CD1c-positive myeloid dendritic cell (primary cell): ENCODE data around the gene IFNK.
A peak's percentile ranks its signal among the peaks of the same experiment; 100 is the strongest.
"Not testable (repeated sequence)": the region's sequence is repeated elsewhere in the genome, so short reads cannot be mapped to it uniquely, and the experiment has no call there.

Experiments
- DNase-seq: peaks from one replicate; pipeline ENCODE4 v3.0.0-alpha.2; 2016; ENCODE audit errors: extremely low spot score

IFNK gene, protein sequence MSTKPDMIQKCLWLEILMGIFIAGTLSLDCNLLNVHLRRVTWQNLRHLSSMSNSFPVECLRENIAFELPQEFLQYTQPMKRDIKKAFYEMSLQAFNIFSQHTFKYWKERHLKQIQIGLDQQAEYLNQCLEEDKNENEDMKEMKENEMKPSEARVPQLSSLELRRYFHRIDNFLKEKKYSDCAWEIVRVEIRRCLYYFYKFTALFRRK

DNA sequence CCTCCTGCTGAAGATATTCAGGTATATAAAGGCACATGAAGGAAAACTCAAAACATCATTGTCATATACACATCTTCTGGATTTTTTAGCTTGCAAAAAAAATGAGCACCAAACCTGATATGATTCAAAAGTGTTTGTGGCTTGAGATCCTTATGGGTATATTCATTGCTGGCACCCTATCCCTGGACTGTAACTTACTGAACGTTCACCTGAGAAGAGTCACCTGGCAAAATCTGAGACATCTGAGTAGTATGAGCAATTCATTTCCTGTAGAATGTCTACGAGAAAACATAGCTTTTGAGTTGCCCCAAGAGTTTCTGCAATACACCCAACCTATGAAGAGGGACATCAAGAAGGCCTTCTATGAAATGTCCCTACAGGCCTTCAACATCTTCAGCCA is at the start of gene IFNK:
Gene IFNK, plus strand, starts transcription at position 55 of the 400 bp plus-strand sequence. Its CDS starts 47 bp downstream, at position 102.
- no peak for DNase-seq

DNA sequence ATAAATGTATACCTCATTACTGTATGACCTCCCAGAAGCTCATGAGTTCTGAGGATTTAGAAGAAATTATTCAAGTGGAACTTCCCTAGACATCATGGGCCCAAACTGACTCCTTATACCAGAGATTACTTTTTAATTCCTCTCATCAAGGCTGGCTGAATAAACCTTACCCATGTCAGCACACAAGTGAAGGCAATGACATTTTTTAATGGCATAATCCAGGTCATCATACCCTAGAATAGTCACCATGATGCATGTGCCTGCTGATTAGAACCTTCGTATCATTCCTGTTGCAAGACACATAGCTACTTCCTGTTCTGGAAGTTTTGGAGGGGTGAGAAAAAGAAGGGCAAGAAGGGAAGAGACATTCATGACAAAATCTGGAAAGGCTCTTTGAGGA is 49.8 kb upstream of the IFNK start:
- DNase-seq = no peak

DNA sequence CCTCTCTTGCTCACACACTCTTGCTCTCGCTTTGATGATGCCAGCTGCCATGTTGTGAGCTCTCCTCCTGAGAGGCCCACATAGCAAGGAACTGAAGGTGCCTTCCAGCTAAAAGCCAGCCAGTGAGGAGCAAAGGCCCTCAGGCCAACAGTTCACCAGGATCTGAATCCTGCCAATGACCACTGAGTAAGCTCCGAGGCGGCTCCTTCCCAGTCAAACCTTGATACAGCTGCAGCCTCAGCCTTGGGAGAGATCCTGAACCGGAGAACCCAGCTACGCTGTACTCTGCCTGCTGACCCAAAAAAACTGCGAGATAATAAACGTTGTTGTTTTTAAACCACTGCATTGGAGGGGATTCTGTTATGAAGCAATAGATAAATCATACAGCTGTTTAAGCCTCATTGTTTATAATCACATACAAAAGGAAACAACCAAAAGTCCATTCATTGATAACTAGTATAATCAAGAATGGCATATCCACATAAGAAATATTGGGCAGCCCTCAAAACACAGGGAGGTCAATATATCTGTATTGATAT is 49.0 kb upstream of the IFNK start:
- no peak for DNase-seq

DNA sequence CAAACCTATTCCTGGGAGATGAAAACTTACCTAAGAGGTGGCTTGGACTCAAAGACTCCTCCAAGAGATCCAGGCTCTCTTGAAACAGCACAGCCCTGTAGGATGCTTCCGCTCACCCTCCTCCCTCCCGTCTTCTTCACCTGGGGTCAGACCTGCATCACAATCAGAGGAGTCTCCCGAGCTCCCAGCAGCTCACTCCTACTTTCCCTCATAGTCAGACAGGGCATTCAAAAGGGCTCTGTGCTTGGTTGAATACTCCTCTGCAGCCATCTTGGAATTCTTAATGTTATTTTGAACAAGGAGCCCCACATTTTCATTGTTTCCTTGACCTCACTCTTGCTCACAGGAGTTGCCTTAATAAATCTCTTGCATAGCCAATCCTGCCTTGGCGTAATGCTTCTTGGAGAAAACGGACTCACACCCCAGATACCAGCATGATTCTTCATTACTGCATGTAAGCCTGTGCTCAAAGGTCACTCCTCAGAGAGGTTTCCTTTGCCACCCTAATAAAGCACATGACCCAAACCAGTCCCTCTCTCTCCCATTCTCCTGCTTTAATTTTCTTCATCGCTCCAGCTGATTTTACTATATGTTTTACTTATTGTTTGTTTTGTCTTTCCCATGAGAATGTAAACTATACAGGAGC is 47.1 kb upstream of the IFNK start:
- no peak for DNase-seq

DNA sequence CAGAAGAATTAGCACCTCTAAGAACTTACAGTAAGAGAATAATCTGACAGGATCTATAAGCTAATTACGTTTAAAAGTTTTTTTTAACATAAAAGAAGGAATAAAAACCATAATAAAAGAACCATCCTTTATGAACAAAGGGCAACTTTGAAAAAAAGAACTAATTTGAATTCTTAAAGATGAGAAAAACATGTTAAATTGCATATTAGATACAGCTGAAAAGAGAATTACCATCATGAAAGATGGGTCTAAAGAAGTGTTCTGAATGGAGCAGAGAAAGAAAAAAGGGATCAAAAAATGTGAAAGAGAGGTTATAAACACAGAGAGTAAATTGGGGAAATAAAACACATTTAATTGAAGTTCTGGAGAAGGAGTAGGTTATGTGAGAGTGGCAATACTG is 45.8 kb upstream of the IFNK start:
- no peak for DNase-seq

DNA sequence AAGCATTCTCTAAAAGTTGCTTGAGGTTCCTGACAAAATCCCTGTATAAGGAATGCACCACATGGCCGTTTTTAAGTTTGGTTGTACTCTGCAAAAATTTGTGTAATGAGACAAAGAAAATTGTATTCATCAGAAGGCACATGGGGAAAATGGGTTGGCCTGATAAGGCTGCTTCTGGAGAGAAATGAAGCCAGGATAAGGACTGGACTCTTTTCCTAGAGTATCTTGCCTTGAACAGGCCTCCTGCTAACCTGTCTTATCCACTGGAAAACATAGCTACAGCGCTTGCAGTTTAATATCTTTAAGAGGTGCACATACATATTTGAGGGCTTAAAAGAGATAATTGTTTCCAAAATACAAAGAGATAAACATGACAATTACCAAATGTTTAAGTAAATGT is 41.4 kb upstream of the IFNK start:
- DNase-seq = no peak

DNA sequence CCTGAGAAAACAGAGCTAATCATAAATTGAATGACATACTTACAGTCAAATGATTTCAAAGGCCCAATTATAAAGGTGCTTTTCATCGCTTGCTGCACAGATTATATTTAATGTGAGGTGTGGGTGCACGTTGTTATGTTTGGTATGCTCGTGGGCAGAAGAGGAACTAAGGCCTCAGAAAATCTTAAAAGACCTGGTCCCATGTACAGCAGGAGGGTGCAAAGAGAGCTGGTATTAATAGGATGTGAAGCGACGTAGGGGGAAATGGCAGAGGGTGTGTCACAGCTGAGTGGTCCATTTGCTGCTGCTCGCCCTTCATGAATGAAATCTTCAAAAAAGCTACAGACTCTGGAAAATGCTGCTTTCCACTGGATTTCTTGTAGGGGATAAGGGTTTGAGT is 40.5 kb upstream of the IFNK start:
- DNase-seq = no peak

DNA sequence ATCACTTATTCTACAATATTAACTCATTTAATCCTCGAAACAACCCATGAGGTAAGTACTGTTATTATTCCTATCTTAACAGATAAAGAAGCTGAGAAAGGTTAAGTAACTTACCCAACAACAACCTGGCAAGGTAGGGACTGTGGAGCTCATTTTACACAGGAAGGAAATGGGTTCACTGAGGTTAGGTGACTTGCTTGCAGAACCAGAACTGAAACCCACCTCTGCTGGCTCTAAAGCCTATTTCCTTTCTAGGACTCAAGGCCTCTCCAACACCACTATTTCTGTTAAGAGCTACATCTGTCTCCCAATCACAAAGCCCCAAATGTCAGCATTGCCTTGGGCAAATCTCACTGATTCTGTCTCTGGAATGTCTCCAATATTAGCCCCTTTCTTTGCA is 38.9 kb upstream of the IFNK start:
- peak; percentile 43 for DNase-seq

DNA sequence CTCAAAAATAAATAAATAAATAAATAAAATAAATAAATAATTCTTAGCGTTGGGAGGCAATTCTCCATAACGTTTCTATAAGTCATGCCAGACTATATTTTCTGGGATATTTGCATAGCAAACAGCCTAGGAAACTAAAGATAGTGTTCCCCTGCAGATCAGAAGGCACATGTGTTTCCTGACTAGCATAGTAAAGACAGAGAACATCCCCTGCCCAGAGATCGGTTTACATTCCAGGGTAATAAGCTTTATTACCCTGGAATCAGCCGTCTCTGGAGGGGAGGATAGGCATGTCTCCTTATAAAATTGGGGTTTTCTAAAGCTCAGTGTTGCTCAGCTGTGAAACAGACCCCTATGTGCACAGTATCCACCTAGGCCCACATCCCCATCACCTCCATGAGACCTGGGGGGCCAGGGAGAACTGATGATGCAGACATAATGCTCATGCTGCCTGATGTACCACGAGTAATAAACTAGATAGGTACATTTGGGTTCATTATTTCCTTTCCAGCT is 36.9 kb upstream of the IFNK start:
- DNase-seq = no peak

DNA sequence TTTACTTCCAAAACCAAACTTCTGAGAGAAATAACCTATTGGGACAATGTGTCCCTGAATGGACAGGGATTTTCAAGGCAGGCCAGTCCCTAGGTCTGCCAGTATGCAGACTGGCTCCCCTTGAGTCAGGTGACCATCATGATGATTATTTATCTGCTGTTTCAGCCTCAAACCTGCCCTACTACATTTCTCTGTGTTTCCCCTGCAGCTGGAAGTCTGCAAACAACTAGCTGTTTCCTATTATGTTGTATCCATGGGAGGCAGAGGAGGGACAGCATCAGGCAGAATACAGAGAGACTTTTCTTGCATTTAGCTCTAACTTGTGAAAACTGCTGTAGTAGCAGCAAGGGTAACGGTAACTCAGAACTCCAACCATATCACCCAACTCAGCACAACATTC is 36.2 kb upstream of the IFNK start:
- no peak for DNase-seq

DNA sequence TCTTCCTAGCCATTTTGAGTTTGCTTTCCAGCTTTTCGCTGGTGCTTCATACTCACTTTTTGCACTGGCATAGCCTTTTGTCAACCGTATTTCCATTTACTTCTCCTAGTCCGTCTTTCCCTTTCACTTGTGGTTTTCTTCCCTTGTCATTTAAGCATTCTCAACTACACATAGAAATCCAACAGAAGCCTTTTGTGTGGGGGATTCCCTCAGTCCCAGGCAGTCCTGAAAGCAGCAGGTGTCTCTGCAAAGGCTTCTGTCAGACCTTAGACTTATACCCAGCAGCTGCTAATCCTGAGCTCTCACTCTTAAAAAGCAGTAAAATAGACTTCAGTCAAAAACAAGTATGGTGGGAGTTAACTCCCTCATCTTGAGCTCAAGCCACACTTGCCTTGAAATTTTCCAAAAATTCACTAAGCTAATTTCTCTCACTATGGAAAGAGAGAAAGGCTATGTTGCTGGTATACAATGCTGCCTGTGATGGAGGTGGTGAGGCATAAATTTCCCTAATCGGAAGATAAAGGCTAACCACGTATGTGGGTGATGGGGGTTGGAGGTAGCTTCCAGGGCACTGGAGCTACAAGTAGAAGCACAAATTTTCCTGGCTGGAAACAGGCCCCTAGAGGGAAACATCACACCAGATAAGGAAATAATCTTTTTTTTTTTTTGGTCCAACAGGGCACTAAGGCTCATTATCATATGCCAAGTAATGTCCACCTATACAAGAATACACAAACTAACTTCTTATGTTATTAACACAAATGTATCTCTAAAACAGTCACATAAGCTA is 34.8 kb upstream of the IFNK start:
- DNase-seq = no peak

DNA sequence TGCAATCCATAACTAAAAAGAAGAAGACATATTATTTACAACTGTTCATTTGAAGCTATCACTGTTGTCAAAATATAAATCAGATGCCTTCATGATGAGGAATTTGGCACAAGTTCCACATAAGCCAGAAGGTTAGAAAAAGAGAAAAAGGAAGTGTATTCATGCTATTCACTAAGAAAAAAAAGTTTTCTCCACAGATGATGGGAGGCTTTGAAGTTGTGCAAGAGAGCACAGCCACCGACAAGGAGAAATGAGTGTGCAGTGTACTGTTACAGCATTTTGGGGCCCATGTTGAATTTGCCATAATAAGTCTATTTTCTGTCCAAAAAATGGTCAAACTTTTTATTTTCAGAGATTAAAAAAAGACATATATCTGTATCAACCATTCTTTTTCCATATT is 32.9 kb upstream of the IFNK start:
- DNase-seq = peak; percentile 62

DNA sequence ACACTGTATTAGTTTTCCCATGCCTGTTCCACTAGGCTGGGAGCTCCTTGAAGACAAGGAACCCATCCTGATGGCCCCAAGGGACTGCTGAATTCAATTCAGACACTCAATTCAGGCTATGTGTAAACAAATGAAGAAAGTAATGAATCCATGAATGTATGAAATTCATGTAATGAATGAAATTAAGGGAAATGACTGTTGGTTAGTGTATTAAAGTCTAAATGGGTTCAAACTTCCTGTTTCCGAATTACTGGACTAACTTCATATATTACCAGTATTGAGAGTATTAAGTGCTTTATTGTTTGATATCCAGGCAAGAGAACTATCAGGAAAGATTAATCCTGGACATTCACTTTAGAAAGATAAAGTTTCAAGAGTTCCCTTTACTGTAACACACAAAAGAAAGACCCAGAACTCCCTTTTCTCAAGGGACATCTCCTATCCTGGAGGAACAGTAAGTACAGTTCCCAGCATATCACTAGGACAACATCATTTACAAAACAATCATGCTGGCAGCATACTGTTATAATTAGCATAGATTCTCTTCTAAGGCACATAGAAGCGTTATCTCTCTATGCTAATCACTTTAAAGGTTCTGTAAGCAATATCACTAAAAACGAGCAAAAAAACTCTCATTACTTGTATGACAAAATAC is 28.5 kb upstream of the IFNK start:
- DNase-seq = peak; percentile 44

DNA sequence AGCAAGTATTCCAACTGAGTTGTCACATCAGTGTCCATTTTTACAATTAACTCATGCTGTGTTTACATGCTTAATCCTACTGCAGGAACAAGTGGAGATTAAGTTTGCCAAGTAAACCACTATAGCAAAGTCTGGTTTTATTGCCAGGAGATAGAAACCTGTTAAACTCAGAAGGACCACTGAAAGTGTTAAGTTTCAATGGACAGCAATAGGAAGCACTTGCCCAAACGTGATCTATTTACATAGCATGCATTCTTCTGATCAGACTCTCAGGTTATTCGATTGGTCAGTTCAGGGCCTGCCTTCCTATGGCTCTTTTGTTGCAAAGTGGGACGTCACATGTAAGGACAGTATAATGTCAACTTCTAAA is 28.0 kb upstream of the IFNK start:
- no peak for DNase-seq

DNA sequence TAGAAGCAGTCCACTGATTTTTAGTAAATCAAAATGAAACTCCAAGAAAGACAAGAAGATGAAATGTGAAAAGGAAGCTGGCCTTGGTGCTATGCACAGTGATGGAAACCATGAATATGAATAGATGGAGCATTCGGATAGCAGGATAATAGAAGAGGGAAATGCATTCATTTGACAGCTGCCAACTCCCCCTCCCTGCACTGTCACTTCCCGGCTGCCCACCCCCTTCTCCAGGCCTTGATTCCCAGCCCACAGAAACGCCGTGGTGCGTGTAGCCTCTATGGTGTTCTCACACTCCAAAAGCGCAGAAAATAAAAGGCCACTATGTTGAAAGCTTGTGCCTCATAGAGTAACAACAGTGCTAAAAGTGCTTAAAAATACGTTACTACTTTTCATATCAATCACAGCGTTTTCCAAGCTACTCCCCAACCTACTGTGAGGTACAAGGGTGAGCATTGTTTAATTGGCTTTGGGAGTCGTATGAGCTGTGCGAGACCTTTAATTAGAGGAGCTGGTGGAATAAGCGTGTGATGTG is 26.1 kb upstream of the IFNK start:
- DNase-seq = no peak

DNA sequence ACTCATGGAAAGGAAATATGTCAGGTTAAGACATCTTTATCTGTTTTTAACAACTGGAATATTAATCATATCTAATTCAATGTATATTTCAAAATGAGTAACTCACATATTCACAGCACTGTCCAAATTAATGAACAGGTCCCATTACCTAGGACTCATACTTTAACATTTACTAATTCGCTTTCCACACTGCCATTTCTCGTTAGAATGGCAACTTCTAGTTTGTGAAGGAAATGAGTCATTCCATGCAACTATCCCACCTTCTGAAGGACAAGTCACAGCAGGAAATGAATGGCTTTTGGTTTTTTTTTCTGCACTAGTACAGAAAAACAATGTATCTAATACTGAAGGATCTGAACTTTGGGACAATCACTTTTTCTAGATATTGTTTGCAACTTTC is 24.6 kb upstream of the IFNK start:
- DNase-seq = peak; percentile 73

DNA sequence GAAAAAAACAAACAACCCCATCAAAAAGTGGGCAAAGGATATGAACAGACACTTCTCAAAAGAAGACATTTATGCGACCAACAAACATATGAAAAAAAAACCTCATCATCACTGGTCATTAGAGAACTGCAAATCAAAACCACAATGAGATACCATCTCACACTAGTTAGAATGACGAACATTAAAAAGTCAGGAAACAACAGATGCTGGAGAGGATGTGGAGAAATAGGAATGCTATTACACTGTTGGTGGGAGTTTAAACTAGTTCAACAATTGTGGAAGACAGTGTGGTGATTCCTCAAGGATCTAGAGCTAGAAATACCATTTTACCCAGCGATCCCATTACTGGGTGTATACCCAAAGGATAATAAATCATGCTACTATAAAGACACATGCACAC is 23.2 kb upstream of the IFNK start:
- not testable (repeated sequence) for DNase-seq

DNA sequence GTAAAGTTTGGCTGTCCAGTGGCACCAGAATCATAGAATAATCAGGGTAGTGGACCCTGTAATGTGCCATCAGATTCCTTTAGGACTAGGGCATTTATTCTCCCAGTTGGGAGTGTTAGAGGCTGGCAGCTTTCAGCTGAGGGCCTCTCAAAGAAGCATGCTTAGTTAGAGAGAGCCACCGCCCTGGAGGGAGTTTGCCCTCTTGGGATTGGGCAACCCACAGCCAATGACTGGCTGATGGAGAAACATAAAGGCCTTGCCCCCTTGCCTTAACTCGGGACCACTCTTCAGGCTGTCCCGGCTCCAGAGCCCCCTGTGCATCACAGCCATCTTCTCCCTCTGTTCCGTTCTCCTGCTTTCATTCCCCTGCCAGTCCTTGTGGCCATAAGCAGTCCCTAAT is 20.5 kb upstream of the IFNK start:
- DNase-seq = no peak

DNA sequence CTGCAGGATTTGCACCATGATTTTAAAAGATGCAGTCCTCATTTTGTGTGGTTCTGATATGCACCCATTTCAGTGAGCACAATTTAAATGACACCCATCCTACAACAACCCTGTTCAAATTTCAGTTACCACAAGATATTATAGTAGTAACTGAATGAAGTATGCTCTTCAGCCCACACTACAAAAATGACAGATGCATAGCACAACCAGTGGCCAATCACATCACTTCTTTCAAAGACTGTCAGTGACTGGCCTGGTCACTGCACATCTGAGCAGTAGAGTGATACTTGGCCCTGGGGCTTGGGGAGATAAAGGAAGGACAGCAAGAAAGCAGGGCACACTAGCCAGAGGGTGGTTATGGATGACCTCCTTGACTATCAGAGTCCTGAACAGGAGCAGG is 19.8 kb upstream of the IFNK start:
- no peak for DNase-seq

DNA sequence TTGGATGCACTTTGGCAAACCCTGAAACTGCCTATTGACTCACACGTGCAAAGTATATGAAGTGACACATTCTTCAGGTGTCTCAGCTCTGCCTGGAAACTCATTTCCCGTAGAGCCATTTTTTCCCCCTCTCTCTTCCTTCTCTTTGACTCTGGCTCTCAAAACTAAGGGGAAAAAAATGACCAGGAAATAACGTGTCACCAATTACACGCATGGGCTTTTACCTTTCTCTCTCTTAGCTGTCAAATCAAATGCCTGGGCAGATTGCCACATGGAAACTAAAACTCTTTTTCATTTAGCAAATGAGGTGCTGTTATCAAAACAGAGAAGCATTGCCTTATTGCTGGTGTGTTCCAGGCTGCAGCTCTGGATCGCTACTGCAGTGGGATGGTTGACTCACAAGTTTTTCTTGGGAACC is 18.3 kb upstream of the IFNK start:
- no peak for DNase-seq

DNA sequence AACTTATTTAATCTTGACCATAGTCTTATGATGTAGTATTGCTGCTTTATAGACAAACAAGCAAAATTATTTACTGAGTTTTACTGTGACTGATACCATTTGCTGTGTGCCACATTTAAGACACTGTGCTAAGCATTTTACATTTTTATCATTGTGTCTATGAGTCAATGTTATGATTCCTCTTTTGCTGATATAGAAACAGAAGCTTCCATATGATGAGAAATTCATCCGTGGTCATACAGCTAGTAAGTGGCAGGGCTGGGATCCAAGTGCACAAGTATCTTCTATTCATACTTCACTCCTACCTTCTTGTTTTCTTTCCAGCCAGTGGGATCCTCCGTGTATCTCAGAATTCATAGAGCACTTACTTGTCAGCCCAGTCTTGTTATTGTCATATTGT is 17.1 kb upstream of the IFNK start:
- no peak for DNase-seq

DNA sequence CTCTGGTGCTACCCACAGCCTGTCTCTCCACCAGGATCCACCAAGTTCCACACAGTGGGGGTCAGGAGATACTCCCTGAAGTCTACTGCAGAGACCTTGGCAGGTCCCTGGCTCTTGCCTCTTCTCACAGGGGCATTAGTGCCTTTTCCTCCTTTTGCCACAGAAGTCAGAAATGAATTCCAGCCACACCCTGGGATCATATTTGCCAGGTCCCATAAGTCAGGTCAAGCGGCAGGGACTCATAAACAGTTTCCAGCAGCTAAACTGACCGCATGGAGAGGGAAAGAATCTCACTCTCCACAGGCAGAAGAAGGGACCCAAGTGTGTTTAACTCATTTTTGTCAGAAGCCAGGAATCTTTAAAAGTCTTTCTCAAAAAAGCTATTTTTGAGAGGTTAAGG is 13.3 kb upstream of the IFNK start:
- DNase-seq = no peak
